OCI-M1 (cell line): ENCODE results near the gene TAF6L.
"Not testable (repeated sequence)": the region's sequence is repeated elsewhere in the genome, so short reads cannot be mapped to it uniquely, and the experiment has no call there.

ENCODE experiments used
- DNase-seq: peaks from one replicate; lab custom pipeline; 2025; lab: John Stamatoyannopoulos, UW

TAF6L gene

GRCh38 chr11:62805961-62806441 lies 34.8 kb downstream of the TAF6L start:
- DNase-seq = peak; percentile 71

DNA sequence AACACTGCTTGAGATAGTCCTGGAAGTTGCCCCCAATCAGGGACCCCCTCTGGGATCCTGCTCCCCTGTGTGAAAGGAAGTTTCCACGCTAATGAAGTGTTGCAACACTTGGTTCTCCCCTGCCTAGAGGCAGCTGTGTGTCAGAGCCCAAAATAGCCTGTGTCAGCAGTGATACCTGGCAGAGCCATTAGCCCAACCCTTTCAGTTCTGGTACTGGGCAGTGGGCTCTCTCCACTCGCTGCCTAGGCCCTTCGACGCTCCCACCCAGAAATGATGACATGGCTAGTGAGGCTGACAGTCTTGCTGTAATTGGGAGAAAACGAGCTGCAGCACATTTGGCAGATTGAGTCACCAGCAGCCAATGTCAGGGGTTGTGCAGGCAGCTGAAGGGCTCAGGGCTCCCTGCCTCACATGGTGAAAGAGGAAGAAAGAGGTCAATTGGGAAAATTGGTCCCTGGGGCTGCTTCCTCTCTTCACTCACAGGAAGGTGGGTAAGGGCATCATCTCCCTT lies 35.5 kb downstream of the TAF6L start:
- DNase-seq = peak; percentile 44

DNA sequence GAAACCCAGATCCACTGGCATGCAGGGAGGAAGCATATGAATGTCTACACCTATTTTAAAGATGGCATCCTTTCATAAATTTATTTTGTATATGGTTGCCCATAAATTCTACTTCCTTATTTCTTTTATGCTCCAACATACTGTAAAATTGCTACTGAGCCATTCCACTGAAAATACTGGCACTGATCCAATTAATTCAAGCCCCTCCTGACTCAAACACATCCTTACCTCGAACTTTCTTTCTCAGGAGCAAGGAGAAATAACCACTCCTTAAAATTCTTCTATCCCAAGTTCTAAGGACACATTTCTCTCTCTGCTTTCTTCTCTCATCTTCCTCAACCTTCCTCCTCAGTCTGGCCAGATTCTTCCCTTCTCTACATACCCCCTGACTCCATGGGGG lies 39.6 kb downstream of the TAF6L start:
- DNase-seq = no peak

DNA sequence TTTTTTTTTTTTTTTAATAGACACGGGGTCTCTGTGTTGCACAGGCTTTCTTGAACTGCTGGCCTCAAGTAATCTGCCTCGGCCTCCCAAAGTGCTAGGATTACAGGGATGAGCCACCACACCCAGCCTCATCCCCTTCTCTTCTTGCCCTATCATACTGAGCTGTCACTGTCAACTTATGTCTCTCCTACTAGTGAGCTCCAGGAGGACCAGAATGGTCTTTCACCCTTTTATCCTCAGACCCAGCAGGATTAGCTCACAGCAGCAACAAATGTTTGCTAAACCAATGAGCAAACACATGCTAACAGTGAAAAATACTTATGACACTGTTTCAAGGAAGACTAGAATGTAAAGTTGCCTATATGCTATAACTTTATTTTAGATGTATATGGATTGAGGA lies 40.5 kb downstream of the TAF6L start:
- no peak for DNase-seq

DNA sequence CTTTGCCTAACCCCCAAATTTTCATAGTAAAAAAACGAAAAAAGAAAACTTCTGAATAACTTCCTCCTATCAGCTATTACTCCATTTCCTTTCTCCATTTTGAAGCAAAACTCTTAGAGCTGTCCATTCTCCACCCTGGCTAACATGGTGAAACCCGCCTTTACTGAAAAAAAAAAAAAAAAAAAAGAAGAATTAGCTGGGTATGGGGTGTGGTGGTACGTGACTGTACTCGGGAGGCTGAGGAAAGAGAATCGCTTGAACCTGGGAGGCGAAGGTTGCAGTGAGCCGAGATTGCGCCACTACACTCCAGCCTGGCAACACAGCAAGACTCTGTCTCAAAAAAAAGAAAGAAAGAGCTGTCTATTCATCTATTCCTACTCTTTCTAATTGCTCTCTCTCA lies 45.4 kb downstream of the TAF6L start:
- DNase-seq = no peak

GRCh38 chr11:62817129-62817528 lies 45.9 kb downstream of the TAF6L start:
- no peak for DNase-seq

DNA sequence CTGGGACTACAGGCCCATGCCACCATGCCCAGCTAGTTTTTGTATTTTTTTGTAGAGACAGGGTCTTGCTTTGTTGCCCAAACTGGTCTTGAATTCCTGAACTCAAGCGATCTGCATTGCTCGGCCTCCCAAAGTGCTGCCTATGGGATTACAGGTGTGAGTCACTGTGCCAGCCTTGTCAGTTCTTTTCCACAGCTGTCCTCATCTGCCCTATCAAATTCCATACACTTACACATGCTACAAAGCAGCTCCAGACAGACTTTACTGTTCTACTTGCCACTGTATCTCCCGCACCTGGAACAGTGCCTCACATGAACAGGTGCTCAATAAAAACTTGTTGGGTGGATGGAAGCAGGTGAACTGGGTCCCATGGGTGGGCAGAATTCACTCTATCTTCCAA lies 52.5 kb downstream of the TAF6L start:
- DNase-seq = no peak

- DNase-seq = not testable (repeated sequence)
These were observed 56.9 kb downstream of the TAF6L start for GRCh38 chr11:62828130-62828529.

- DNase-seq = peak; percentile 87
These were observed 59.8 kb downstream of the TAF6L start for GRCh38 chr11:62830904-62831519.

GRCh38 chr11:62831520-62832335 lies 60.5 kb downstream of the TAF6L start, which contains the start of gene STX5:
TSS of gene STX5 (minus strand) at chr11:62832051. CDS start at chr11:62831243, 808 bp downstream.
- peak; percentile 99 for DNase-seq

GRCh38 chr11:62832336-62833234 lies 61.4 kb downstream of the TAF6L start, which contains the start of gene TEX54:
TSS of gene TEX54 (minus strand) at chr11:62832841.
- DNase-seq = no peak

DNA sequence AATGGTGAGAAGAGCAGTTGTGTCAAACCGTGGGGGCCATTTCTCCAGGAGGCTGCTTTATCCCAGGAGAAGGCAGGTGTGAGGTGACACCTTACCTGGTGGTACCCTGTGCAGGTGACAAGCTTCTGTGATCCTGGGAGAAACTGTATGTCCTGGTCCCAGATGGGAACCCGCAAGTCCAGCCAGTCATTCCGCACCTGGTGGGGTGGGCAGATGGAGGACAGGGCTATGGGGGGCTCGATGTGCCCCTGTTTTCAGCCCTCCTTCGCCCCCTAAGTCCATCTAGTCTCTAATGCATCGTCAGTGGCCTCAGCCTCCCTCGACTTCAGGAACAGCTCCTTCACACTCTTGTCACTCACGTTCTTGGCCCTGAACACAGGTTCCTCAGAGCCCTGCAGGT lies 64.1 kb downstream of the TAF6L start:
- no peak for DNase-seq
